Activated gamma-delta T cell (primary cell): ENCODE results near the gene ZNF791.
"Not testable (repeated sequence)": the region's sequence is repeated elsewhere in the genome, so short reads cannot be mapped to it uniquely, and the experiment has no call there.

Experiments
- DNase-seq: peaks from one replicate; lab custom pipeline; 2025; lab: John Stamatoyannopoulos, UW

Gene ZNF791

GRCh38 chr19:12667731-12668302 is 57.1 kb downstream of the ZNF791 start:
- DNase-seq, result no peak

- DNase-seq, result no peak
These were observed 57.6 kb downstream of the ZNF791 start for GRCh38 chr19:12668346-12668745.

- DNase-seq, result peak; percentile 33
These were observed 58.2 kb downstream of the ZNF791 start for GRCh38 chr19:12668932-12669269.

- DNase-seq, result no peak
These were observed 58.8 kb downstream of the ZNF791 start for GRCh38 chr19:12669270-12670158.

GRCh38 chr19:12670159-12670928 is 59.6 kb downstream of the ZNF791 start:
- no peak for DNase-seq

GRCh38 chr19:12672744-12673143 is 62.0 kb downstream of the ZNF791 start:
- no peak for DNase-seq

GRCh38 chr19:12675399-12675798 is 64.7 kb downstream of the ZNF791 start:
- no peak for DNase-seq

GRCh38 chr19:12675940-12676339 is 65.2 kb downstream of the ZNF791 start:
- no peak for DNase-seq

- DNase-seq, result no peak
These were observed 65.7 kb downstream of the ZNF791 start for GRCh38 chr19:12676384-12676792.

- no peak for DNase-seq
These were observed 66.2 kb downstream of the ZNF791 start for GRCh38 chr19:12676928-12677327.

- not testable (repeated sequence) for DNase-seq
These were observed 67.3 kb downstream of the ZNF791 start for GRCh38 chr19:12678039-12678438.

- DNase-seq, result no peak
These were observed 69.3 kb downstream of the ZNF791 start for GRCh38 chr19:12680034-12680433.

GRCh38 chr19:12681074-12681987 is 70.6 kb downstream of the ZNF791 start, which contains the start of gene DHPS:
TSS of gene DHPS (minus strand) at chr19:12681880. CDS start at chr19:12681766, 114 bp downstream.
- DNase-seq, result peak; percentile 47
